Left lung (tissue), 10 donors: ENCODE data around the gene EPHA5. TPM values are rescaled to one million over a fixed set of nuclear protein-coding genes. Genes with fewer than 3 reads are reported as not detected.

Source experiments
- ATAC-seq: fragments of 200-7000 bp; cut with Tn5 transposase; one replicate; pipeline ENCODE4 v1.9.1; 2020; ENCODE audit warnings: moderate library complexity
- DNase-seq, 4 donors: peaks; one replicate each; pipeline ENCODE4 v3.0.0-alpha.2; 2013 to 2020
- H3K27ac ChIP-seq, 2 donors: fragments of 200-600 bp; sonication (generic) in 1 of 2; one replicate each; pipeline versions ENCODE4 v1.5.0 to v1.8.0; 2020 to 2021
- H3K27me3 ChIP-seq, 2 donors: fragments of 200-600 bp; sonication (generic) in 1 of 2; one replicate each; pipeline versions ENCODE4 v1.5.0 to v1.8.0; 2020 to 2021
- H3K36me3 ChIP-seq, 2 donors: fragments of 200-600 bp; sonication (generic) in 1 of 2; one replicate each; pipeline versions ENCODE4 v1.5.0 to v1.8.0; 2020 to 2021
- H3K4me1 ChIP-seq, 2 donors: fragments of 200-600 bp; one replicate each; pipeline ENCODE4 v1.8.0; 2021
- H3K4me3 ChIP-seq, 2 donors: fragments of 200-600 bp; sonication (generic) in 1 of 2; one replicate each; pipeline versions ENCODE4 v1.5.0 to v1.8.0; 2020 to 2021; ENCODE audit warnings: mild to moderate bottlenecking in 1 of 2
- H3K9me3 ChIP-seq, 2 donors: fragments of 200-600 bp; sonication (generic) in 1 of 2; one replicate each; pipeline versions ENCODE4 v1.5.0 to v1.8.0; 2020 to 2021
- intact Hi-C, 2 donors: fragments of 100-400 bp; cut with DNase I; formaldehyde crosslinking; loops; one replicate each; pipeline versions ENCODE4 v1.11.2 to v1.14.2; 2022
- polyA plus RNA-seq, 6 donors: library from polyadenylated mRNA; unstranded; fragments of 120-200 nt; gene quantifications; one replicate each; pipeline ENCODE4 v1.2.1, GENCODE V29; 2013; ENCODE audit not compliant: insufficient read length in 6 of 6
- total RNA-seq, 2 donors: library from RNA; stranded (reverse); fragmentation: NEBNext Ultra II Directional; extraction: Animal tissue kit (Norgen Biotek cat#: 25700); gene quantifications; one replicate each; pipeline ENCODE4 v1.2.1, GENCODE V29; 2021
- TF ChIP-seq, protein P1 (sequence below), 2 donors: fragments of 200-600 bp; sonication (generic) in 1 of 2; IDR thresholded peaks; one replicate each; pipeline versions ENCODE4 v1.5.0 to v1.8.0; 2021; ENCODE audit warnings: antibody characterized with exemption in 2 of 2
- donor health status: DM: no; HTN: yes; CAD: no.
- donor health status: DM: no; HTN: no; CAD: no.

The EPHA5 gene
- total and polyA plus RNA-seq, 8 donors, result 0.01 to 0.12 (median 0.08) TPM; not detected in 2

DNA sequence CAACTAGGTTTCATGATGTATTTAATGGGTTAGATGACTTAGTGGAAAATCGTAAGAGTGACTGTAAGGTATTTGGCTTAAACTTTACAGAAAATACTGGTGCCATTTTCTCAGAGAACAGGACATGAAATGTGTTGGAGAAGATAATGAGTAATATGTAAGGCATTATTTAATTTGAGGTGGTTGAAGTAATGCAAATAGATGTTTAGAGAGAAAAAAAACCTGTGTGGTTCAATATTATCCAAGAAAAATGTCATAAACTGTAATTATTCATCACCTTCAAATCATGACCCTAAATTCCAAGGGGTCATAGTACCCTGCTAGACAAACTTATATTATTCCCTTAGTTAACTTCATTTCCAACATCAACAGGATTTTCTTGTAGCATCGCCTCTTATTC lies 171.7 kb downstream of the EPHA5 start:
- H3K4me1 ChIP-seq, result no peaks in the 10 kb centered on the region
- H3K9me3 ChIP-seq, result peaks cover 0 to 1% of the 10 kb centered on the region in 2 donors
- no peak overlapping the region for H3K4me3 ChIP-seq
- intact Hi-C loops, result no loop called here
- TF ChIP-seq, protein P1, sequence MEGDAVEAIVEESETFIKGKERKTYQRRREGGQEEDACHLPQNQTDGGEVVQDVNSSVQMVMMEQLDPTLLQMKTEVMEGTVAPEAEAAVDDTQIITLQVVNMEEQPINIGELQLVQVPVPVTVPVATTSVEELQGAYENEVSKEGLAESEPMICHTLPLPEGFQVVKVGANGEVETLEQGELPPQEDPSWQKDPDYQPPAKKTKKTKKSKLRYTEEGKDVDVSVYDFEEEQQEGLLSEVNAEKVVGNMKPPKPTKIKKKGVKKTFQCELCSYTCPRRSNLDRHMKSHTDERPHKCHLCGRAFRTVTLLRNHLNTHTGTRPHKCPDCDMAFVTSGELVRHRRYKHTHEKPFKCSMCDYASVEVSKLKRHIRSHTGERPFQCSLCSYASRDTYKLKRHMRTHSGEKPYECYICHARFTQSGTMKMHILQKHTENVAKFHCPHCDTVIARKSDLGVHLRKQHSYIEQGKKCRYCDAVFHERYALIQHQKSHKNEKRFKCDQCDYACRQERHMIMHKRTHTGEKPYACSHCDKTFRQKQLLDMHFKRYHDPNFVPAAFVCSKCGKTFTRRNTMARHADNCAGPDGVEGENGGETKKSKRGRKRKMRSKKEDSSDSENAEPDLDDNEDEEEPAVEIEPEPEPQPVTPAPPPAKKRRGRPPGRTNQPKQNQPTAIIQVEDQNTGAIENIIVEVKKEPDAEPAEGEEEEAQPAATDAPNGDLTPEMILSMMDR (IDR thresholded peaks at IDR 0.05), result no peak
- H3K27ac ChIP-seq, result no peak overlapping the region
- DNase-seq (no peak), ATAC-seq (no peak)
- no peaks in the 10 kb centered on the region for H3K27me3 ChIP-seq
- H3K36me3 ChIP-seq, result no peaks in the 10 kb centered on the region

DNA sequence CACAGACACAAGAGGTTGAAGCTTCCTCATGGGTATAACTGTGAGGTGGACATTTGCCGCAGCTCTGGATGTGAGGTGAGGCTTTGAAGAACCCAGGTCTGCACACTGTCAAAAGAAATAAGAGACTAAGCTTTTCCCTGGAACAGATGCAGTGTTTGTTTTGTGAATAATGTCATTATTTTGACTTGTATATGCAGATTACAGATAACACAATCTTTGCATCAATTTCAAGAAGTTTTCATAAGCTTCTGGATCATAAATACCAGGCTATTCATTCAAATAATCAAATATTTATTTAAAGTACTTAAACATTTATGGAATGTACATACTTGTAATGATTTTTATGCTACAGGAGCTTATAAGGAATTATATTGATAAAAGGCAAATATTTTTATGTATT lies 174.8 kb downstream of the EPHA5 start:
- no peaks in the 10 kb centered on the region for H3K36me3 ChIP-seq
- TF ChIP-seq, protein P1 (IDR thresholded peaks at IDR 0.05), result no peak
- intact Hi-C loops, result no loop called here
- no peaks in the 10 kb centered on the region for H3K27me3 ChIP-seq
- H3K4me3 ChIP-seq, result no peak overlapping the region
- no peak for DNase-seq
- H3K4me1 ChIP-seq, result no peaks in the 10 kb centered on the region
- H3K27ac ChIP-seq, result no peak overlapping the region
- no peak for ATAC-seq
- H3K9me3 ChIP-seq, result peaks cover 0 to 1% of the 10 kb centered on the region in 2 donors

DNA sequence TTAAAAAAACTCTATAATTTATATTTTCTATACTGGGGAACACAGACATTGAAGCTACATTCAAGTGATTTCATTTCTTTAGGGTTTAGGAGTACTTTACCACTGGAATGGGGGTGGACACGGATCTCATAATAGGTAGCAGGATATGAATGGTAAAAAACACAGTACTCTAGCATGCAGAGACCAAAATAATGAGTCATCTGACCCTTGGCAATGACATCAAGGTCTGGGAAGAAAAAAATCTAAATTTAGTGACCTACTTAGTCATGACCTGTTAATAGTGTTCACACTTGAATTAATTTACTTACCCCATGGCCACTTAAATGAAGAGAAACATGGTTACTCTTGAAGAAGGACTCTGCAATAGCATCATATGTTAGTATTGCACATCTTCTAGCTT lies 187.9 kb downstream of the EPHA5 start:
- ATAC-seq, result peak; percentile 31
- DNase-seq, result no peak
- intact Hi-C loops, result no loop called here
- Histone ChIP-seq H3K4me1 (no peaks in the 10 kb centered on the region), H3K27ac (no peak overlapping the region), H3K9me3 (peaks cover 0 to 3% of the 10 kb centered on the region in 2 donors), H3K4me3 (no peak overlapping the region), H3K36me3 (no peaks in the 10 kb centered on the region), H3K27me3 (no peaks in the 10 kb centered on the region)
- TF ChIP-seq, protein P1 (IDR thresholded peaks at IDR 0.05), result no peak

DNA sequence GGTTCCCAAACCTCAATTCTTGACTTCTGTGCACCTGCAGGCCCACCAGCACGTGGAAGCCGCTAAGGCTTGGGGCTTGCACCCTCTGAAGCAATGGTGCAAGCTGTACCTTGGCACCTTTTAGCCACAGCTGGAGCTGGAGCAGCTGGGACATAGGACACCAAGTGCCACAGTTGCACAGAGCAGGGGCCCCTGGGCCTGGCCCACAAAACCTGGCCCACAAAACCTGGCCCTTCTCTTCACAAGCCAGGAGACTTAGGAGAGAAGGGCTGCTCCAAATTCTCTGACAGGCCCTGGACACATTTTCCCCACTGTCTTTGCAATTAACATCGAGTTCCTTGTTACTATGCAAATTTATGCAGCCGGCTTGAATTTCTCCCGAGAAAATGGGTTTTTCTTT lies 197.8 kb downstream of the EPHA5 start:
- H3K27me3 ChIP-seq, result no peaks in the 10 kb centered on the region
- no peak overlapping the region for H3K4me3 ChIP-seq
- intact Hi-C loops, result no loop called here
- no peaks in the 10 kb centered on the region for H3K36me3 ChIP-seq
- H3K9me3 ChIP-seq, result no peaks in the 10 kb centered on the region
- TF ChIP-seq, protein P1 (IDR thresholded peaks at IDR 0.05), result no peak
- peak in 1 of 4 donors; percentile 34 for DNase-seq
- no peak overlapping the region for H3K27ac ChIP-seq
- H3K4me1 ChIP-seq, result no peaks in the 10 kb centered on the region
- no peak for ATAC-seq

DNA sequence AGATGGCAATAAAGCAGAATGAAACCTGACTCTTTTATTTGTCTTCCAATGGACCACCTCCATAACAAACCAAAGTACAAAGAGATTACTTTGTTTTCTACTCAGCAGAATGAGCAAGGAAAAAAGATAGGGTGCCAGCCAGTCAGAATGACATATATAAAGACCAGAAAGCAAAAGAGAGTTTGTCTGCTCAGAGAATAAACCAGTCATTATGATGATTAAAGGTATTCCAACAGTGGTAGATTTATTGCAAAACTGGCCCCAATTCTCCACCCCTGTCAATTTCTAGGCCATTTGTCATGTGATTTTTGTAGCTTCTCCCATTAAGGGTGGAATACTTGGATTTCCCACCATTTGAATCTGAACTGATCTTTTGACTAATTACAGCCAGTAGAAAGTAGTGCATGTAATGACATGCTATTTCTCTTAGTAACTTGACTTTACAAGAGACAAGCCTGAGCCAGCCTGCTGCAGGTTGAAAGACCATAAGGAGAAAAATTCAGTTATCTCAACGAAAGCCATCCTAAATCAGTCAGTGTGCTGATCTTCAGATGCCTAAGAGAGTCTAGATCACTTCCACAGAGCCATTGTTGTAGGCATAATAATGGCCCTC lies 203.1 kb downstream of the EPHA5 start:
- ATAC-seq, result no peak
- H3K4me3 ChIP-seq, result no peak overlapping the region
- no peaks in the 10 kb centered on the region for H3K27me3 ChIP-seq
- intact Hi-C loops, result no loop called here
- no peaks in the 10 kb centered on the region for H3K9me3 ChIP-seq
- TF ChIP-seq, protein P1 (IDR thresholded peaks at IDR 0.05), result no peak
- no peaks in the 10 kb centered on the region for H3K36me3 ChIP-seq
- no peak overlapping the region for H3K27ac ChIP-seq
- no peaks in the 10 kb centered on the region for H3K4me1 ChIP-seq
- no peak for DNase-seq
